ENCODE measurements around the gene ST3GAL2.

Gene ST3GAL2

GRCh38 chr16:70465999-70466804 is 27.3 kb upstream of the ST3GAL2 start:
- no peaks in the 10 kb centered on the region for H4K20me1 ChIP-seq (ENCODE audit: low read depth, low read length)
- TF ChIP-seq, protein P1, sequence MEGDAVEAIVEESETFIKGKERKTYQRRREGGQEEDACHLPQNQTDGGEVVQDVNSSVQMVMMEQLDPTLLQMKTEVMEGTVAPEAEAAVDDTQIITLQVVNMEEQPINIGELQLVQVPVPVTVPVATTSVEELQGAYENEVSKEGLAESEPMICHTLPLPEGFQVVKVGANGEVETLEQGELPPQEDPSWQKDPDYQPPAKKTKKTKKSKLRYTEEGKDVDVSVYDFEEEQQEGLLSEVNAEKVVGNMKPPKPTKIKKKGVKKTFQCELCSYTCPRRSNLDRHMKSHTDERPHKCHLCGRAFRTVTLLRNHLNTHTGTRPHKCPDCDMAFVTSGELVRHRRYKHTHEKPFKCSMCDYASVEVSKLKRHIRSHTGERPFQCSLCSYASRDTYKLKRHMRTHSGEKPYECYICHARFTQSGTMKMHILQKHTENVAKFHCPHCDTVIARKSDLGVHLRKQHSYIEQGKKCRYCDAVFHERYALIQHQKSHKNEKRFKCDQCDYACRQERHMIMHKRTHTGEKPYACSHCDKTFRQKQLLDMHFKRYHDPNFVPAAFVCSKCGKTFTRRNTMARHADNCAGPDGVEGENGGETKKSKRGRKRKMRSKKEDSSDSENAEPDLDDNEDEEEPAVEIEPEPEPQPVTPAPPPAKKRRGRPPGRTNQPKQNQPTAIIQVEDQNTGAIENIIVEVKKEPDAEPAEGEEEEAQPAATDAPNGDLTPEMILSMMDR (IDR thresholded peaks at IDR 0.05; ENCODE audit: insufficient read depth, low read length, poor library complexity, severe bottlenecking): no peak
- TF ChIP-seq EZH2phosphoT487 (conservative IDR thresholded peaks at IDR 0.05; ENCODE audit: low read length): no peak
- no peak overlapping the region for H3K4me3 ChIP-seq (ENCODE audit: insufficient read depth, low read length, poor library complexity, severe bottlenecking)
- H3K27ac ChIP-seq (ENCODE audit: low read depth, low read length): no peak overlapping the region
- H3F3A ChIP-seq (ENCODE audit: insufficient read depth): no peaks in the 10 kb centered on the region
- H3K79me2 ChIP-seq (ENCODE audit: insufficient read depth, low read length): no peaks in the 10 kb centered on the region
- H3K9me2 ChIP-seq (replicated peaks; ENCODE audit: insufficient read depth, low read length): no peaks in the 10 kb centered on the region
- H2AFZ ChIP-seq (ENCODE audit: low read depth, low read length, severe bottlenecking): no peak overlapping the region
- H3K9me3 ChIP-seq (ENCODE audit: insufficient read depth, low read length): no peaks in the 10 kb centered on the region
- no peak overlapping the region for H3K9ac ChIP-seq (ENCODE audit: low read length)
- H3K4me2 ChIP-seq (ENCODE audit: low read depth, low read length, poor library complexity, severe bottlenecking): no peak overlapping the region
- no peaks in the 10 kb centered on the region for H3K27me3 ChIP-seq (ENCODE audit: low read length)
- H3K36me3 ChIP-seq (ENCODE audit: low read length): no peaks in the 10 kb centered on the region

DNA sequence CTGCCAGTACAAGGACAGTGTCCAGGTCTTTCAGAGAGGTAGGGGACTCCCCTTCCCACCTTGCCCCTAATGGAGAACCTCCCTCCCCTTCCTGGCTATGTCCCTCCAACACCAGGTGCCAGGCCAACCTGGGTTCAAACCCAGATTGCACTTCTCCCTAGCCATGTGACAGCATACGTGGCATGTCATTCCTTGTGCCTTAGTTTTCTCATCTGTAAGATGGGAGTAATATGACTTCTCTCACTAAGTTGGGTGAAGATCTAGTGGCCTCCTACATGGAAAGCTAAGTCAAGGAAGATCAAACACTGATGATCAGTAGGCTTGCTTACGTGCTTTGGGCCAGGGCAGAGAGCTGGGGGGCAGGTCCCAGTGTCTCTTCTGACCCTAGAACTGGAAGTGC is 24.3 kb upstream of the ST3GAL2 start:
- Histone ChIP-seq H3K27me3 (ENCODE audit: low read length) (no peaks in the 10 kb centered on the region), H3K4me3 (ENCODE audit: insufficient read depth, low read length, poor library complexity, severe bottlenecking) (no peak overlapping the region), H2AFZ (ENCODE audit: low read depth, low read length, severe bottlenecking) (no peak overlapping the region), H3K9ac (ENCODE audit: low read length) (no peak overlapping the region), H3K9me2 (replicated peaks; ENCODE audit: insufficient read depth, low read length) (no peaks in the 10 kb centered on the region), H3K4me2 (ENCODE audit: low read depth, low read length, poor library complexity, severe bottlenecking) (no peak overlapping the region), H4K20me1 (ENCODE audit: low read depth, low read length) (no peaks in the 10 kb centered on the region), H3K9me3 (ENCODE audit: insufficient read depth, low read length) (no peaks in the 10 kb centered on the region), H3K79me2 (ENCODE audit: insufficient read depth, low read length) (no peaks in the 10 kb centered on the region), H3K36me3 (ENCODE audit: low read length) (no peaks in the 10 kb centered on the region), H3F3A (ENCODE audit: insufficient read depth) (no peaks in the 10 kb centered on the region), H3K27ac (ENCODE audit: low read depth, low read length) (no peak overlapping the region)
- no peak for TF ChIP-seq EZH2phosphoT487 (conservative IDR thresholded peaks at IDR 0.05; ENCODE audit: low read length)
- TF ChIP-seq, protein P1 (IDR thresholded peaks at IDR 0.05; ENCODE audit: insufficient read depth, low read length, poor library complexity, severe bottlenecking): no peak

- Histone ChIP-seq H3K4me2 (ENCODE audit: low read depth, low read length, poor library complexity, severe bottlenecking) (no peak overlapping the region), H3K9ac (ENCODE audit: low read length) (no peak overlapping the region), H3K27me3 (ENCODE audit: low read length) (no peaks in the 10 kb centered on the region), H3K27ac (ENCODE audit: low read depth, low read length) (no peak overlapping the region), H3K9me2 (replicated peaks; ENCODE audit: insufficient read depth, low read length) (no peaks in the 10 kb centered on the region), H4K20me1 (ENCODE audit: low read depth, low read length) (no peaks in the 10 kb centered on the region), H3K79me2 (ENCODE audit: insufficient read depth, low read length) (no peaks in the 10 kb centered on the region), H3K4me3 (ENCODE audit: insufficient read depth, low read length, poor library complexity, severe bottlenecking) (no peak overlapping the region), H3K36me3 (ENCODE audit: low read length) (no peaks in the 10 kb centered on the region), H3K9me3 (ENCODE audit: insufficient read depth, low read length) (no peaks in the 10 kb centered on the region), H3F3A (ENCODE audit: insufficient read depth) (0 out of 2 replicates have a peak, but pooled peaks cover 6% of the 10 kb centered on the region), H2AFZ (ENCODE audit: low read depth, low read length, severe bottlenecking) (no peak overlapping the region)
- TF ChIP-seq, protein P1 (IDR thresholded peaks at IDR 0.05; ENCODE audit: insufficient read depth, low read length, poor library complexity, severe bottlenecking): no peak
- TF ChIP-seq EZH2phosphoT487 (conservative IDR thresholded peaks at IDR 0.05; ENCODE audit: low read length): no peak
Measured at GRCh38 chr16:70460737-70461261, 21.9 kb upstream of the ST3GAL2 start.
